Measurements from ENCODE around the gene IFT20.

- no peak for TF ChIP-seq CTCF (IDR thresholded peaks at IDR 0.05)
- no peak for TF ChIP-seq POLR2A (IDR thresholded peaks at IDR 0.05)
Measured at GRCh38 chr17:28333083-28333746, 2.1 kb downstream of the IFT20 start.
